A549 (cell line): ENCODE data around the gene FBLN5.

Experiments
- TF ChIP-seq, protein P1 (sequence below): fragments of 450-650 bp; IDR thresholded peaks from 2 replicates; pipeline ENCODE4 v1.6.1; 2014; ENCODE audit warnings: antibody characterized with exemption
- TF ChIP-seq, protein P2 (sequence below): fragments of >200 bp; sonication (Bioruptor Twin); formaldehyde crosslinking; IDR thresholded peaks from 3 replicates; pipeline ENCODE4 v1.5.1; 2016
- TF ChIP-seq, protein P3 (sequence below): fragments of 200-600 bp; sonication (generic); IDR thresholded peaks from 2 replicates; pipeline ENCODE4 v1.6.1; 2016; ENCODE audit warnings: antibody characterized with exemption, mild to moderate bottlenecking, moderate library complexity

DNA sequence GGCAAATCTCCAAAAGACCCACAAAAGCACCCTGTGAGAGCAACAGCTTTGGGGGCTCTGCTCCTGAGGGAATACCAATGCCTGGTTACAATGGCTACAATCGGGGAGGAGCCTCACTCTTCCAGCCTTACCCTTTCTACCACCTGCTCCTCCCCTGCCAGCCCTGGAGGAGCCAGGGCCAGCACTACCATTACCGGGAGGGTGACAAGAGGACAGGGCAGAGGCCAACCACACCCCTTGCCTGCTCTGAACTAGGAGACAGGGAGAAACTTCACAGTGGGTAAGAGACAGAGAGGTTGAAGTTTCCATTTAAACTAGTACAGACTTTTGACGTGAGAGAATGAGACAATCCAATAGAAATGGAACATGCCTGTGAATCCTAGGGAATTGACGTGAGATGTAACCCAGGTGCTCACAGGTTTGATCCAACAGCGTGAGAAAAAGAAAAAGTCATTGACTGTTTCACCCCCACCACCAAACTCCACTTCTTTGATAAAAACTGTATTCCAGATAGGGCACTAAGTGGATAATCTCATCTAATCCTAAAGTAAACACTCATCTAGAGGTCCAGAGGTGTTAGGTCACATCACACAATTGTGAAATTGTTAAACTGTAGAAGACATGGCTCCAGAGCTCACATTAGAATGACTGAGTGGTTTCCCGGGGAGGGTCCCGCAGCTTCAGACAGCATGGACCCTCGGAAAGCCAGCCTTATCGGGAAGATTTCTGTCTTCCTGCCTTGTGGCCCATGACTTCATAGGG, 71.8 kb downstream of the FBLN5 start:
- TF ChIP-seq, protein P1, sequence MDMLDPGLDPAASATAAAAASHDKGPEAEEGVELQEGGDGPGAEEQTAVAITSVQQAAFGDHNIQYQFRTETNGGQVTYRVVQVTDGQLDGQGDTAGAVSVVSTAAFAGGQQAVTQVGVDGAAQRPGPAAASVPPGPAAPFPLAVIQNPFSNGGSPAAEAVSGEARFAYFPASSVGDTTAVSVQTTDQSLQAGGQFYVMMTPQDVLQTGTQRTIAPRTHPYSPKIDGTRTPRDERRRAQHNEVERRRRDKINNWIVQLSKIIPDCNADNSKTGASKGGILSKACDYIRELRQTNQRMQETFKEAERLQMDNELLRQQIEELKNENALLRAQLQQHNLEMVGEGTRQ = no peak
- TF ChIP-seq, protein P2, sequence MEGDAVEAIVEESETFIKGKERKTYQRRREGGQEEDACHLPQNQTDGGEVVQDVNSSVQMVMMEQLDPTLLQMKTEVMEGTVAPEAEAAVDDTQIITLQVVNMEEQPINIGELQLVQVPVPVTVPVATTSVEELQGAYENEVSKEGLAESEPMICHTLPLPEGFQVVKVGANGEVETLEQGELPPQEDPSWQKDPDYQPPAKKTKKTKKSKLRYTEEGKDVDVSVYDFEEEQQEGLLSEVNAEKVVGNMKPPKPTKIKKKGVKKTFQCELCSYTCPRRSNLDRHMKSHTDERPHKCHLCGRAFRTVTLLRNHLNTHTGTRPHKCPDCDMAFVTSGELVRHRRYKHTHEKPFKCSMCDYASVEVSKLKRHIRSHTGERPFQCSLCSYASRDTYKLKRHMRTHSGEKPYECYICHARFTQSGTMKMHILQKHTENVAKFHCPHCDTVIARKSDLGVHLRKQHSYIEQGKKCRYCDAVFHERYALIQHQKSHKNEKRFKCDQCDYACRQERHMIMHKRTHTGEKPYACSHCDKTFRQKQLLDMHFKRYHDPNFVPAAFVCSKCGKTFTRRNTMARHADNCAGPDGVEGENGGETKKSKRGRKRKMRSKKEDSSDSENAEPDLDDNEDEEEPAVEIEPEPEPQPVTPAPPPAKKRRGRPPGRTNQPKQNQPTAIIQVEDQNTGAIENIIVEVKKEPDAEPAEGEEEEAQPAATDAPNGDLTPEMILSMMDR = no peak
- TF ChIP-seq, protein P3, sequence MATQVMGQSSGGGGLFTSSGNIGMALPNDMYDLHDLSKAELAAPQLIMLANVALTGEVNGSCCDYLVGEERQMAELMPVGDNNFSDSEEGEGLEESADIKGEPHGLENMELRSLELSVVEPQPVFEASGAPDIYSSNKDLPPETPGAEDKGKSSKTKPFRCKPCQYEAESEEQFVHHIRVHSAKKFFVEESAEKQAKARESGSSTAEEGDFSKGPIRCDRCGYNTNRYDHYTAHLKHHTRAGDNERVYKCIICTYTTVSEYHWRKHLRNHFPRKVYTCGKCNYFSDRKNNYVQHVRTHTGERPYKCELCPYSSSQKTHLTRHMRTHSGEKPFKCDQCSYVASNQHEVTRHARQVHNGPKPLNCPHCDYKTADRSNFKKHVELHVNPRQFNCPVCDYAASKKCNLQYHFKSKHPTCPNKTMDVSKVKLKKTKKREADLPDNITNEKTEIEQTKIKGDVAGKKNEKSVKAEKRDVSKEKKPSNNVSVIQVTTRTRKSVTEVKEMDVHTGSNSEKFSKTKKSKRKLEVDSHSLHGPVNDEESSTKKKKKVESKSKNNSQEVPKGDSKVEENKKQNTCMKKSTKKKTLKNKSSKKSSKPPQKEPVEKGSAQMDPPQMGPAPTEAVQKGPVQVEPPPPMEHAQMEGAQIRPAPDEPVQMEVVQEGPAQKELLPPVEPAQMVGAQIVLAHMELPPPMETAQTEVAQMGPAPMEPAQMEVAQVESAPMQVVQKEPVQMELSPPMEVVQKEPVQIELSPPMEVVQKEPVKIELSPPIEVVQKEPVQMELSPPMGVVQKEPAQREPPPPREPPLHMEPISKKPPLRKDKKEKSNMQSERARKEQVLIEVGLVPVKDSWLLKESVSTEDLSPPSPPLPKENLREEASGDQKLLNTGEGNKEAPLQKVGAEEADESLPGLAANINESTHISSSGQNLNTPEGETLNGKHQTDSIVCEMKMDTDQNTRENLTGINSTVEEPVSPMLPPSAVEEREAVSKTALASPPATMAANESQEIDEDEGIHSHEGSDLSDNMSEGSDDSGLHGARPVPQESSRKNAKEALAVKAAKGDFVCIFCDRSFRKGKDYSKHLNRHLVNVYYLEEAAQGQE = no peak
